SK-N-SH (cell line): ENCODE data around the gene BTBD7.

Experiments
- CHD2 ChIP-seq: fragments of 150-350 bp; IDR thresholded peaks from 2 replicates; pipeline ENCODE4 v1.6.1; 2018; ENCODE audit warnings: low read length; ENCODE audit not compliant: partially characterized antibody
- USF2 ChIP-seq: fragments of 150-350 bp; IDR thresholded peaks from 2 replicates; pipeline ENCODE4 v1.6.1; 2017; ENCODE audit warnings: antibody characterized with exemption, low read length, low read depth, borderline replicate concordance

GRCh38 chr14:93266127-93266526, 66.7 kb downstream of the BTBD7 start:
- TF ChIP-seq CHD2 (no peak), USF2 (no peak)
